GM18502 (cell line): ENCODE results near the gene PREX1.
"Not testable (repeated sequence)": the region's sequence is repeated elsewhere in the genome, so short reads cannot be mapped to it uniquely, and the experiment has no call there.

Experiments
- ATAC-seq: cut with Tn5 transposase; IDR thresholded peaks from one replicate; pipeline ENCODE4 v1.9.1; 2021; ENCODE audit warnings: mild to moderate bottlenecking; ENCODE audit not compliant: unreplicated experiment, poor library complexity

Gene PREX1

GRCh38 chr20:48828734-48829460, 1.1 kb upstream of the PREX1 start:
- no peak for ATAC-seq

GRCh38 chr20:48826883-48827771, 672 bp downstream of the PREX1 start:
- ATAC-seq: peak; percentile 25

GRCh38 chr20:48826480-48826879, 1.3 kb downstream of the PREX1 start:
- ATAC-seq: not testable (repeated sequence)

GRCh38 chr20:48826069-48826468, 1.7 kb downstream of the PREX1 start:
- no peak for ATAC-seq

- no peak for ATAC-seq
Observed at GRCh38 chr20:48825566-48825920, 2.3 kb downstream of the PREX1 start.

GRCh38 chr20:48824830-48825565, 2.8 kb downstream of the PREX1 start:
- no peak for ATAC-seq

- ATAC-seq: no peak
Observed at GRCh38 chr20:48823960-48824498, 3.8 kb downstream of the PREX1 start.

- ATAC-seq: no peak
Observed at GRCh38 chr20:48823476-48823875, 4.3 kb downstream of the PREX1 start.

- no peak for ATAC-seq
Observed at GRCh38 chr20:48822879-48823385, 4.9 kb downstream of the PREX1 start.

- ATAC-seq: no peak
Observed at GRCh38 chr20:48822178-48822577, 5.6 kb downstream of the PREX1 start.

GRCh38 chr20:48821261-48821920, 6.4 kb downstream of the PREX1 start:
- ATAC-seq: no peak

GRCh38 chr20:48820649-48820973, 7.2 kb downstream of the PREX1 start:
- no peak for ATAC-seq

GRCh38 chr20:48819821-48820648, 7.8 kb downstream of the PREX1 start:
- ATAC-seq: no peak

- ATAC-seq: no peak
Observed at GRCh38 chr20:48819089-48819488, 8.7 kb downstream of the PREX1 start.

GRCh38 chr20:48818481-48818987, 9.3 kb downstream of the PREX1 start:
- ATAC-seq: no peak

GRCh38 chr20:48818031-48818370, 9.8 kb downstream of the PREX1 start:
- ATAC-seq: no peak

- ATAC-seq: no peak
Observed at GRCh38 chr20:48817367-48818030, 10.3 kb downstream of the PREX1 start.

- ATAC-seq: no peak
Observed at GRCh38 chr20:48816282-48817205, 11.3 kb downstream of the PREX1 start.
